ENCODE data around the gene YIF1A.
A peak's percentile ranks its signal among the peaks of the same experiment; 100 is the strongest.

Gene YIF1A

GRCh38 chr11:66299186-66299585 is 10.2 kb upstream of the YIF1A start:
- Histone ChIP-seq H3K4me1 (ENCODE audit: control insufficient read depth, insufficient read depth, low read length) (peaks cover 6% of the 10 kb centered on the region; the same call in 1 of the 2 replicates), H3K27ac (ENCODE audit: low read depth, low read length) (no peak overlapping the region), H3K27me3 (ENCODE audit: control insufficient read depth, insufficient read depth, low read length) (peaks cover 11% of the 10 kb centered on the region; the same call in 1 of the 2 replicates), H3K9ac (ENCODE audit: low read length) (no peak overlapping the region), H3K36me3 (ENCODE audit: control insufficient read depth, insufficient read depth, low read length) (no peaks in the 10 kb centered on the region), H3K4me3 (ENCODE audit: low read depth, low read length) (no peak overlapping the region), H3K9me3 (ENCODE audit: control insufficient read depth, insufficient read depth, low read depth, low read length) (no peaks in the 10 kb centered on the region)

- no peak overlapping the region for H3K27ac ChIP-seq (ENCODE audit: low read depth, low read length)
- peaks cover 6% of the 10 kb centered on the region; the same call in 1 of the 2 replicates for H3K4me1 ChIP-seq (ENCODE audit: control insufficient read depth, insufficient read depth, low read length)
- no peak overlapping the region for H3K9ac ChIP-seq (ENCODE audit: low read length)
- H3K27me3 ChIP-seq (ENCODE audit: control insufficient read depth, insufficient read depth, low read length), result peaks cover 26% of the 10 kb centered on the region
- H3K36me3 ChIP-seq (ENCODE audit: control insufficient read depth, insufficient read depth, low read length), result no peaks in the 10 kb centered on the region
- no peak overlapping the region for H3K4me3 ChIP-seq (ENCODE audit: low read depth, low read length)
- no peaks in the 10 kb centered on the region for H3K9me3 ChIP-seq (ENCODE audit: control insufficient read depth, insufficient read depth, low read depth, low read length)
Measured at GRCh38 chr11:66297610-66298009, 8.7 kb upstream of the YIF1A start.

GRCh38 chr11:66294626-66295620 is 6.0 kb upstream of the YIF1A start:
- no peaks in the 10 kb centered on the region for H3K36me3 ChIP-seq (ENCODE audit: control insufficient read depth, insufficient read depth, low read length)
- no peak overlapping the region for H3K9ac ChIP-seq (ENCODE audit: low read length)
- H3K4me3 ChIP-seq (ENCODE audit: low read depth, low read length), result no peak overlapping the region
- peaks cover 10% of the 10 kb centered on the region for H3K4me1 ChIP-seq (ENCODE audit: control insufficient read depth, insufficient read depth, low read length)
- no peak overlapping the region for H3K27ac ChIP-seq (ENCODE audit: low read depth, low read length)
- no peaks in the 10 kb centered on the region for H3K9me3 ChIP-seq (ENCODE audit: control insufficient read depth, insufficient read depth, low read depth, low read length)
- peaks cover 53% of the 10 kb centered on the region for H3K27me3 ChIP-seq (ENCODE audit: control insufficient read depth, insufficient read depth, low read length)

- no peaks in the 10 kb centered on the region for H3K9me3 ChIP-seq (ENCODE audit: control insufficient read depth, insufficient read depth, low read depth, low read length)
- H3K4me3 ChIP-seq (ENCODE audit: low read depth, low read length), result no peak overlapping the region
- H3K9ac ChIP-seq (ENCODE audit: low read length), result no peak overlapping the region
- peaks cover 13% of the 10 kb centered on the region for H3K4me1 ChIP-seq (ENCODE audit: control insufficient read depth, insufficient read depth, low read length)
- H3K36me3 ChIP-seq (ENCODE audit: control insufficient read depth, insufficient read depth, low read length), result no peaks in the 10 kb centered on the region
- H3K27me3 ChIP-seq (ENCODE audit: control insufficient read depth, insufficient read depth, low read length), result peaks cover 57% of the 10 kb centered on the region
- H3K27ac ChIP-seq (ENCODE audit: low read depth, low read length), result no peak overlapping the region
Measured at GRCh38 chr11:66293777-66294625, 5.1 kb upstream of the YIF1A start.

- Histone ChIP-seq H3K27me3 (ENCODE audit: control insufficient read depth, insufficient read depth, low read length) (peaks cover 57% of the 10 kb centered on the region), H3K27ac (ENCODE audit: low read depth, low read length) (no peak overlapping the region), H3K9me3 (ENCODE audit: control insufficient read depth, insufficient read depth, low read depth, low read length) (no peaks in the 10 kb centered on the region), H3K9ac (ENCODE audit: low read length) (no peak overlapping the region), H3K4me3 (ENCODE audit: low read depth, low read length) (no peak overlapping the region), H3K4me1 (ENCODE audit: control insufficient read depth, insufficient read depth, low read length) (peaks cover 13% of the 10 kb centered on the region), H3K36me3 (ENCODE audit: control insufficient read depth, insufficient read depth, low read length) (no peaks in the 10 kb centered on the region)
Measured at GRCh38 chr11:66293352-66293751, 4.4 kb upstream of the YIF1A start.

- Histone ChIP-seq H3K4me3 (ENCODE audit: low read depth, low read length) (peak overlapping the region; percentile 64), H3K27me3 (ENCODE audit: control insufficient read depth, insufficient read depth, low read length) (peaks cover 57% of the 10 kb centered on the region), H3K4me1 (ENCODE audit: control insufficient read depth, insufficient read depth, low read length) (peaks cover 18% of the 10 kb centered on the region)
Measured at GRCh38 chr11:66292543-66293332, 3.8 kb upstream of the YIF1A start.

GRCh38 chr11:66291706-66292542 is 3.0 kb upstream of the YIF1A start, which contains the start of gene TMEM151A:
Gene TMEM151A, plus strand, starts transcription at chr11:66291894. Its CDS starts 120 bp downstream, at chr11:66292014.
- peak within 1 kb of the TSS; percentile 64 for H3K4me3 ChIP-seq (ENCODE audit: low read depth, low read length)
- H3K4me1 ChIP-seq (ENCODE audit: control insufficient read depth, insufficient read depth, low read length), result peaks cover 13% of the 10 kb centered on the region
- H3K27ac ChIP-seq (ENCODE audit: low read depth, low read length), result no peak within 1 kb of the TSS
- H3K9ac ChIP-seq (ENCODE audit: low read length), result no peak within 1 kb of the TSS
- H3K27me3 ChIP-seq (ENCODE audit: control insufficient read depth, insufficient read depth, low read length), result peaks cover 50% of the 10 kb centered on the region
- H3K36me3 ChIP-seq (ENCODE audit: control insufficient read depth, insufficient read depth, low read length), result no peaks in the 10 kb centered on the region
- no peaks in the 10 kb centered on the region for H3K9me3 ChIP-seq (ENCODE audit: control insufficient read depth, insufficient read depth, low read depth, low read length)

More at GRCh38 chr11:66292543-66293332, 3.8 kb upstream of the YIF1A start:
- Histone ChIP-seq H3K27ac (ENCODE audit: low read depth, low read length) (no peak overlapping the region), H3K9ac (ENCODE audit: low read length) (no peak overlapping the region), H3K9me3 (ENCODE audit: control insufficient read depth, insufficient read depth, low read depth, low read length) (no peaks in the 10 kb centered on the region), H3K36me3 (ENCODE audit: control insufficient read depth, insufficient read depth, low read length) (no peaks in the 10 kb centered on the region)

GRCh38 chr11:66291303-66291705 is 2.4 kb upstream of the YIF1A start:
- Histone ChIP-seq H3K4me1 (ENCODE audit: control insufficient read depth, insufficient read depth, low read length) (peaks cover 13% of the 10 kb centered on the region), H3K36me3 (ENCODE audit: control insufficient read depth, insufficient read depth, low read length) (peaks cover 4% of the 10 kb centered on the region), H3K27ac (ENCODE audit: low read depth, low read length) (no peak overlapping the region), H3K4me3 (ENCODE audit: low read depth, low read length) (peak overlapping the region; percentile 58), H3K9ac (ENCODE audit: low read length) (no peak overlapping the region), H3K27me3 (ENCODE audit: control insufficient read depth, insufficient read depth, low read length) (peaks cover 49% of the 10 kb centered on the region), H3K9me3 (ENCODE audit: control insufficient read depth, insufficient read depth, low read depth, low read length) (no peaks in the 10 kb centered on the region)

GRCh38 chr11:66290330-66290621 is 1.3 kb upstream of the YIF1A start:
- peaks cover 10% of the 10 kb centered on the region for H3K36me3 ChIP-seq (ENCODE audit: control insufficient read depth, insufficient read depth, low read length)
- no peak overlapping the region for H3K27ac ChIP-seq (ENCODE audit: low read depth, low read length)
- peaks cover 13% of the 10 kb centered on the region for H3K4me1 ChIP-seq (ENCODE audit: control insufficient read depth, insufficient read depth, low read length)
- no peaks in the 10 kb centered on the region for H3K9me3 ChIP-seq (ENCODE audit: control insufficient read depth, insufficient read depth, low read depth, low read length)
- no peak overlapping the region for H3K4me3 ChIP-seq (ENCODE audit: low read depth, low read length)
- H3K9ac ChIP-seq (ENCODE audit: low read length), result no peak overlapping the region
- H3K27me3 ChIP-seq (ENCODE audit: control insufficient read depth, insufficient read depth, low read length), result peaks cover 49% of the 10 kb centered on the region

All from HUES6 (cell line).